ENCODE measurements around the gene NRSN2. TPM values are rescaled to one million over a fixed set of nuclear protein-coding genes. Genes with fewer than 3 reads are reported as not detected.
A peak's percentile ranks its signal among the peaks of the same experiment; 100 is the strongest.

NRSN2 gene
- total and polyA plus RNA-seq, 3 donors from 2014 or later, result 49.4 to 79.0 (median 62.4) TPM

DNA sequence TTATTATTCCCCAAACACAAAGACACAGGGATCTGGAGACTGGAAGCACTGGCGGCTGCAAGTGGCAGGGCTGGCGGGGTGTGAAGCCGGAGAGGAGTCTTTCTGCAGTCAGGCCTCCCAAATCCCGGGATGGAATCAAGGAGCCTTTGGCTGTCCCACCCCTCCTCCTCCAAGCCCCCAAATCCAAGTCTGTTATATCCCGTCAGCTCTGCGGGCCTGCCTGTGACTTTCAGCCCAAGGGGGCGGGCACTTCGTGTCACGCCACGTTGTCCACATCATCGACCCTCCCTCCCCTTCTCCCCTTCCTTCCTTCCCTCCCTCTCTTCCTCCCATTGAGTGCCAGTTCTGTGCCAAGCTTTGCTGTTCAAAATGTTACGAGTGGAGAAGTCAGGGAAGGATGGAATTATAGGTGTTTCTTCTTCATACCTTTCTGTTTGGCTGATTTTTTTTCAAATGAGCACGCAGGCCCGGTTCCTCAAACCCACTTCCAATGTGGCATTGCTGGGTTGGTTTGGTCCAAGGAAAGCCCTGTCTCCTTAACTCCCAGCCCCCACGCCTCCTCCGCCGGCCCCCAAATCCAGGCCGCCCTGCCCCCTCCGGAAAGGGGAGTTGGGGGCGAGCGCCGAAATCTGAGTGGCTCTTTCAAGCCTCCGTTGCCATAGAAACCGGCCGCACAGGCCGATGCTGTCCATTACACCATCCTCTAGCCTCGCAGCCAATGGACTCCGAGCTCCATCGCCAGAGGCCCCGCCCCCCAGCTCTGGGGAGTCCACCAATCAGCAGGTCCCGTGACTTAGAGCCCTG, 36.9 kb upstream of the NRSN2 start:
- intact Hi-C loops (cut with DNase I; ENCODE audit: low total_unique reads), result no loop called here
- peak; percentile 100 for DNase-seq
- H3K9me3 ChIP-seq, result no peaks in the 10 kb centered on the region
- peaks cover 4% of the 10 kb centered on the region for H3K4me1 ChIP-seq
- peak overlapping the region; percentile 60 to 89 for H3K27ac ChIP-seq
- TF ChIP-seq POLR2A (IDR thresholded peaks at IDR 0.05), result no peak
- TF ChIP-seq, protein P1, sequence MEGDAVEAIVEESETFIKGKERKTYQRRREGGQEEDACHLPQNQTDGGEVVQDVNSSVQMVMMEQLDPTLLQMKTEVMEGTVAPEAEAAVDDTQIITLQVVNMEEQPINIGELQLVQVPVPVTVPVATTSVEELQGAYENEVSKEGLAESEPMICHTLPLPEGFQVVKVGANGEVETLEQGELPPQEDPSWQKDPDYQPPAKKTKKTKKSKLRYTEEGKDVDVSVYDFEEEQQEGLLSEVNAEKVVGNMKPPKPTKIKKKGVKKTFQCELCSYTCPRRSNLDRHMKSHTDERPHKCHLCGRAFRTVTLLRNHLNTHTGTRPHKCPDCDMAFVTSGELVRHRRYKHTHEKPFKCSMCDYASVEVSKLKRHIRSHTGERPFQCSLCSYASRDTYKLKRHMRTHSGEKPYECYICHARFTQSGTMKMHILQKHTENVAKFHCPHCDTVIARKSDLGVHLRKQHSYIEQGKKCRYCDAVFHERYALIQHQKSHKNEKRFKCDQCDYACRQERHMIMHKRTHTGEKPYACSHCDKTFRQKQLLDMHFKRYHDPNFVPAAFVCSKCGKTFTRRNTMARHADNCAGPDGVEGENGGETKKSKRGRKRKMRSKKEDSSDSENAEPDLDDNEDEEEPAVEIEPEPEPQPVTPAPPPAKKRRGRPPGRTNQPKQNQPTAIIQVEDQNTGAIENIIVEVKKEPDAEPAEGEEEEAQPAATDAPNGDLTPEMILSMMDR (IDR thresholded peaks at IDR 0.05), result peak in 1 of 3 experiments; percentile 9
- no peaks in the 10 kb centered on the region for H3K36me3 ChIP-seq (ENCODE audit: low read depth, missing control alignments)
- no peaks in the 10 kb centered on the region for H3K27me3 ChIP-seq
- 1 to 2% methylated on average over 31 of the region's 31 CpGs for WGBS, 2 donors
- peak overlapping the region; percentile 53 to 68 for H3K4me3 ChIP-seq

DNA sequence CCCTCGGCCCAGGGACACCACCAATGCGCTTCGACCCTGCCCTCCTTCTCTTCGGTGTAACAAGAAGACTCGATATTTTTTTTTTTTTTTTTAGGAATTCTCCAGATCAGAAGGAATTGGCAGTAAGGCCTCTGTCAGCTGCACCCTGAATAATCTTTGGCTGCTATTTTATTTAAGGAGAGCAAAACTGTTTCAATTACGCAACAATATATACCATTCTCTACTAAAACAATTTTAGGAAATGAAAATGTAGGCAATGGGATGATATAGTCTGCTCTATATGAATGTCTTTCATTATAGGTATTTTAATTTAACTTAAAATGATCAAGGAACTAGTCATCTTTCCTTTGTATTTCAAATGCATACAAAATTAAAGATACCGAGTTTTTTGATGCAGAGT, 36.3 kb upstream of the NRSN2 start:
- peaks cover 4% of the 10 kb centered on the region for H3K4me1 ChIP-seq
- no peak for DNase-seq
- TF ChIP-seq POLR2A (IDR thresholded peaks at IDR 0.05), result no peak
- TF ChIP-seq, protein P1 (IDR thresholded peaks at IDR 0.05), result no peak
- H3K27ac ChIP-seq, result peak overlapping the region; percentile 21 to 60
- 3% methylated on average over 7 of the region's 7 CpGs for WGBS, 2 donors
- intact Hi-C loops (cut with DNase I; ENCODE audit: low total_unique reads), result no loop called here
- H3K36me3 ChIP-seq (ENCODE audit: low read depth, missing control alignments), result no peaks in the 10 kb centered on the region
- peak overlapping the region; percentile 53 to 68 for H3K4me3 ChIP-seq
- H3K9me3 ChIP-seq, result no peaks in the 10 kb centered on the region
- H3K27me3 ChIP-seq, result no peaks in the 10 kb centered on the region

DNA sequence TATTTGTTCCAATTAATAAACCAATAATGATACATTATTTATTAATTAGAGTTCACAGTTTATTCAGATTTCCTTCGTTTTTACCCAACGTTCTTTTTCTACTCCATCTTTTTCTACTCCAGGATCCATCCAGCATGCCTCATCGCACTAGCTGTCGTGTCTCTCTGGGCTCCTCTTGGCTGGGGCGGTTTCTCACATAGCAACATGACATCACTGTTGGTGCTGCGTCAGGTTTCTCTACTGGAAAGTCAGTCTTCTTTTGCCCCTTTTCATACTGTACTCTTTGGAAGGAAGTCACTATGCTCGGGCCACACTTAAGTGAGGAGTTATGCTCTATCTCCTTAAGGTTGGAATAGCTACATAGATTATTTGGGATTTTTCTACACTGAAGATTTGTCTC, 35.3 kb upstream of the NRSN2 start:
- TF ChIP-seq POLR2A (IDR thresholded peaks at IDR 0.05), result no peak
- TF ChIP-seq, protein P1 (IDR thresholded peaks at IDR 0.05), result no peak
- Histone ChIP-seq H3K4me3 (no peak overlapping the region), H3K9me3 (no peaks in the 10 kb centered on the region), H3K36me3 (ENCODE audit: low read depth, missing control alignments) (no peaks in the 10 kb centered on the region), H3K4me1 (peaks cover 4% of the 10 kb centered on the region), H3K27ac (no peak overlapping the region), H3K27me3 (no peaks in the 10 kb centered on the region)
- WGBS, 2 donors, result 75 to 78% methylated on average over 7 of the region's 7 CpGs
- intact Hi-C loops (cut with DNase I; ENCODE audit: low total_unique reads), result no loop called here
- no peak for DNase-seq

DNA sequence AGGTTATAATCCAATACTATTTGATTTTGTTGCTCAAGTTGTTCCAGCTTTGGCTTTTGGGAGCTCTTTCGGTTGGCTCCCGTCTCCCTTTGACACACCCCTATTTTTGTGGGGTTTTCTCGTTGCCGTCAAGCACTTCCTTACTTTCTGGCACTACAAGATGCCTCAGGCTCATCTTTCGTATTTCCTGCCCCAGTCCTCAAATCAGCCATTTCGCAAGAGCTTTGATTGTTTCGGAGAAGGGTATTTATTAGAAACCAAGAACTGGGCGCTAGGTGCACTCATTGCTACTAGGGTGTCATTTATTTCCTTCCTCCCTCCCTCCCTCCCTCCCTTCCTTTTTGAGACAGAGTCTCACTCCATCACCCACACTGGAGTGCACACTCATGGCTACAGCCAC, 34.8 kb upstream of the NRSN2 start:
- WGBS, 2 donors, result 74 to 84% methylated on average over 8 of the region's 8 CpGs
- no peak for DNase-seq
- Histone ChIP-seq H3K9me3 (no peaks in the 10 kb centered on the region), H3K36me3 (ENCODE audit: low read depth, missing control alignments) (no peaks in the 10 kb centered on the region), H3K27ac (no peak overlapping the region), H3K27me3 (no peaks in the 10 kb centered on the region), H3K4me3 (no peak overlapping the region), H3K4me1 (peaks cover 4% of the 10 kb centered on the region)
- TF ChIP-seq POLR2A (IDR thresholded peaks at IDR 0.05), result no peak
- TF ChIP-seq, protein P1 (IDR thresholded peaks at IDR 0.05), result no peak
- intact Hi-C loops (cut with DNase I; ENCODE audit: low total_unique reads), result no loop called here

DNA sequence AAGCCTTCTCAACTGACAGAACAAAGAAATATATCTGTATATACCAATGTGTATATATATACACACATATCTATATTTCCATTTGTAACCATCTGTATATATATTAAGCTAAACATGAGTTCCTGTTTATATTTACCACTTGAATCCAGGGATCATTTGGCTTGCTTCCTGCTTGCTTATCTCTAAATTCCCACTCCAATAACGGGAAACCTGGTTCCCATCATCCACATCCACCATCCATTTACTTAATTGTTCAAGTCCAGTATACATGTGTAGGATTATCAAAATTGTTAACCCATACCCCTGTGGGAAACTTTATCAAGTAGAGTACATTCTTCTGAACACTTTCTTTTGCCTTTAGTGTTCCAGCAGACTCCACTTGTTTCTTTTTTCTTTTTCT, 34.0 kb upstream of the NRSN2 start:
- no peak for DNase-seq
- Histone ChIP-seq H3K27me3 (no peaks in the 10 kb centered on the region), H3K9me3 (no peaks in the 10 kb centered on the region), H3K27ac (no peak overlapping the region), H3K36me3 (ENCODE audit: low read depth, missing control alignments) (no peaks in the 10 kb centered on the region), H3K4me1 (peaks cover 4% of the 10 kb centered on the region), H3K4me3 (no peak overlapping the region)
- intact Hi-C loops (cut with DNase I; ENCODE audit: low total_unique reads), result no loop called here
- WGBS, 2 donors, result 52 to 70% methylated on average over 1 of the region's 1 CpG
- TF ChIP-seq POLR2A (IDR thresholded peaks at IDR 0.05), result no peak
- TF ChIP-seq, protein P1 (IDR thresholded peaks at IDR 0.05), result no peak
